CD4-positive, alpha-beta T cell (primary cell): ENCODE data around the gene ATP2B1. TPM values are rescaled to one million over a fixed set of nuclear protein-coding genes. Genes with fewer than 3 reads are reported as not detected.

Source experiments
- ATAC-seq: fragments of 200-7000 bp; cut with Tn5 transposase; one replicate; pipeline ENCODE4 v1.10.0; 2022; ENCODE audit warnings: mild to moderate bottlenecking; ENCODE audit not compliant: poor library complexity
- CTCF ChIA-PET: fragments of 350-600 bp; sonication (Branson Sonifier 250); formaldehyde crosslinking; loops from one replicate; lab custom pipeline; 2021; ENCODE audit warnings: antibody characterized with exemption, inconsistent platforms; lab: Charles Lee
- POLR2A ChIA-PET: fragments of 350-600 bp; sonication (Branson Sonifier 250); formaldehyde crosslinking; loops from one replicate; lab custom pipeline; 2021; ENCODE audit warnings: antibody characterized with exemption, inconsistent platforms; lab: Charles Lee
- DNase-seq, 14 experiments: peaks; one replicate each; pipeline ENCODE4 v3.0.0-alpha.2; 2013 to 2020; ENCODE audit warnings: mixed read lengths in 2 of 14
- H3K27ac ChIP-seq, 2 donors: one replicate each; pipeline versions ENCODE4 v1.5.1 to v1.7.0; 2013; ENCODE audit warnings: low read length in 2 of 2, low read depth in 1 of 2, mild to moderate bottlenecking in 1 of 2
- H3K27me3 ChIP-seq, 2 experiments: 1 replicate in 1 of 2; 2 replicates in 1 of 2; pipeline versions ENCODE4 v1.6.1 to v1.7.0; 2013; ENCODE audit warnings: low read length in 2 of 2, control low read depth in 1 of 2, mild to moderate bottlenecking in 1 of 2, moderate library complexity in 1 of 2; ENCODE audit not compliant: insufficient read depth in 2 of 2, control insufficient read depth in 1 of 2
- H3K36me3 ChIP-seq: one replicate; pipeline ENCODE4 v1.6.1; 2013; ENCODE audit warnings: low read length, control low read depth; ENCODE audit not compliant: insufficient read depth
- H3K4me1 ChIP-seq: one replicate; pipeline ENCODE4 v1.6.1; 2013; ENCODE audit warnings: low read length, control low read depth; ENCODE audit not compliant: insufficient read depth
- H3K4me3 ChIP-seq: one replicate; pipeline ENCODE4 v1.5.1; 2013; ENCODE audit warnings: mild to moderate bottlenecking, low read length, moderate library complexity
- H3K9me3 ChIP-seq, 2 experiments: 1 replicate in 1 of 2; 2 replicates in 1 of 2; pipeline versions ENCODE4 v1.6.1 to v1.7.0; 2013; ENCODE audit warnings: low read length in 2 of 2, mild to moderate bottlenecking in 2 of 2, control low read depth in 1 of 2, moderate library complexity in 1 of 2; ENCODE audit not compliant: control insufficient read depth in 1 of 2, insufficient read depth in 1 of 2
- H3K27ac Mint-ChIP-seq: one replicate; pipeline ENCODE4 v1.8.0; 2020; ENCODE audit warnings: mixed read lengths
- H3K27me3 Mint-ChIP-seq: one replicate; pipeline ENCODE4 v1.8.0; 2021; ENCODE audit warnings: mixed read lengths
- H3K36me3 Mint-ChIP-seq: one replicate; pipeline ENCODE4 v1.8.0; 2021; ENCODE audit warnings: low read depth, mixed read lengths
- H3K4me1 Mint-ChIP-seq: one replicate; pipeline ENCODE4 v1.8.0; 2021; ENCODE audit warnings: low read depth, mixed read lengths
- H3K4me3 Mint-ChIP-seq: one replicate; pipeline ENCODE4 v1.8.0; 2020; ENCODE audit warnings: mild to moderate bottlenecking, mixed read lengths
- H3K9me3 Mint-ChIP-seq: one replicate; pipeline ENCODE4 v1.8.0; 2020; ENCODE audit warnings: mixed read lengths
- CTCF ChIP-seq: fragments of 200-600 bp; IDR thresholded peaks from one replicate; pipeline ENCODE4 v1.8.0; 2022; ENCODE audit warnings: antibody characterized with exemption, mild to moderate bottlenecking
- intact Hi-C, 2 experiments: fragments of 100-400 bp; cut with DNase I in 1 of 2; cut with micrococcal nuclease in 1 of 2; formaldehyde crosslinking; loops; one replicate each; pipeline versions ENCODE4 v1.15.1 to v1.9.0; 2023 to 2025; cut with DNase I, micrococcal nuclease
- total RNA-seq, 174 experiments: library from RNA in 2 of 174; stranded (reverse) in 2 of 174; gene quantifications; one replicate each; pipeline ENCODE4 v1.2.3 and lab custom pipeline; 2021 to 2026

ATP2B1 gene
- total RNA-seq, 2 experiments from 2014 or later, result 98.2 to 100 TPM

DNA sequence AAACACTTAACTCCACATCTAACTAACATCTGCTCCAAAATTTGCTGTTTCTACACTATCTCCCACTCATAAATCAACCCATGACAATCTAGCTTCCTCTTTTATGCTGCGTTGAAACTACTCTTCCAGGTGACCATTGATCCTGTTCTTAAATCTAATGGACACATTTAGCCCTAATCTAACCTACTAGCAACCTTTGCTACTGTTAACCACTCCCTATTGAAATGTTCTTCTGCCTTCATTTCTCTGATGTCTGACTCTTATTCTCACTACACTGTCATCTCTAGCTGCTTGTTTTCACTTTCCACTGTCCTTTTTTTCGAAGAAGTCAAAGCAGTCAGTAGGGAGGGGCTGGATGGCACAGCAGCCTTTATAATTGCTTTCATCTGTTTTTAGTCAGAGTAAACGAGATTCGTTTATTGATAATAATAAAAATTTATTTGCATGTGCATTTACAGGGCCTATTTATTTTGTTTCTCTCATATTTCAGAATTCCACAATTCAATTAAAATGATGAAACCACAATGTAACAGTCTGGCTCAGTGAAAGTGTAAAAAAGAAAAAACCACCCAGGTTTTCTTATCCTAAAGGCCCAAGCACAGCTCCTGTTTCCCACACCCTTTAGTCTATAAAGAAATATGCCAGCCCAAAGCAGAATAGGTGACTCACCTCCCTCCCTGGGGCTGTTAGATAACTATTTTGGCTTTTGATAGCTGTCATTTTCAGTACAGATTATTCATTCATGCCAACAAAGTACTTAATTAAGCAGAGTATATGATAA, 44.9 kb downstream of the ATP2B1 start:
- ATAC-seq (peak; percentile 60), DNase-seq (peak in 4 of 14 experiments; percentile 14 to 39 (median 25))
- Mint-ChIP-seq H3K4me1 (peaks cover 79% of the 10 kb centered on the region), H3K27ac (peak overlapping the region; percentile 8), H3K9me3 (no peaks in the 10 kb centered on the region), H3K4me3 (peak overlapping the region; percentile 21), H3K27me3 (no peaks in the 10 kb centered on the region), H3K36me3 (peaks cover 6% of the 10 kb centered on the region)
- Histone ChIP-seq H3K27ac (no peak overlapping the region), H3K4me3 (no peak overlapping the region), H3K4me1 (peaks cover 9% of the 10 kb centered on the region), H3K9me3 (no peaks in the 10 kb centered on the region), H3K36me3 (peaks cover 5% of the 10 kb centered on the region), H3K27me3 (no peaks in the 10 kb centered on the region)
- CTCF ChIA-PET, result interaction anchor here (0.7 to 1.2 kb wide), 3 partner anchors 35 to 285 kb away, joined by 3 to 4 read pairs (median 3); no protein-coding TSS in a partner anchor
- no peak for TF ChIP-seq CTCF
- POLR2A ChIA-PET, result interaction anchor here (0.6 to 2.1 kb wide), 3 partner anchors 43 to 273 kb away, joined by 3 to 18 read pairs (median 5); partner anchors contain the start of gene ATP2B1
- intact Hi-C loops, result loop anchor here in 1 of 2 experiments (5.0 kb wide), 1 partner anchor 44 kb away; the partner anchor contains the start of gene ATP2B1

DNA sequence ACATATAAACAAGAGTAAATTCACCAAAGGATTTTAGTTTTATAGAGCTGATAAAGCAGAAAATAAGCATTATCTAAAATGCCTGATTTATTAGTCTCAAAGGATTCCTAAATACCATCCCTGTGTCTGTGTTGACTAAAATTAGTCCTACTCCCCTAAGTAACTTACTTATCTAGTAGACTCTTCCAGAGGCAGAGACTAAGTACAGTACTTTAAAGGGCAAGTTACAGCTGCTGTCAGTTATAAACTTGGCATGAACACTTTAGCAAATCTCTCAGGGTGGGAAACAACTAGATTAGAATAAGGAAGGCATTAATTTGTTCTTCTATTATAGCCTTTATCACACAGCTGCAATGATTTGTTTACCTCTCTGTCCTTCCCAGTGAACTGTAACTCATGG, 46.0 kb downstream of the ATP2B1 start:
- Histone ChIP-seq H3K27me3 (no peaks in the 10 kb centered on the region), H3K27ac (no peak overlapping the region), H3K9me3 (no peaks in the 10 kb centered on the region), H3K36me3 (peaks cover 2% of the 10 kb centered on the region), H3K4me3 (no peak overlapping the region), H3K4me1 (peaks cover 9% of the 10 kb centered on the region)
- H3K4me1 Mint-ChIP-seq, result peaks cover 79% of the 10 kb centered on the region
- H3K27me3 Mint-ChIP-seq, result no peaks in the 10 kb centered on the region
- H3K4me3 Mint-ChIP-seq, result no peak overlapping the region
- POLR2A ChIA-PET, result interaction anchor here (2.1 kb wide), 1 partner anchor 46 kb away, joined by 18 read pairs; the partner anchor contains the start of gene ATP2B1
- intact Hi-C loops, result loop anchor here in 1 of 2 experiments (5.0 kb wide), 1 partner anchor 45 kb away; the partner anchor contains the start of gene ATP2B1
- no peaks in the 10 kb centered on the region for H3K9me3 Mint-ChIP-seq
- CTCF ChIA-PET, result interaction anchor here (0.8 to 1.7 kb wide), 3 partner anchors 19 to 424 kb away, joined by 3 read pairs; no protein-coding TSS in a partner anchor
- DNase-seq (no peak), ATAC-seq (no peak)
- no peak overlapping the region for H3K27ac Mint-ChIP-seq
- peaks cover 6% of the 10 kb centered on the region for H3K36me3 Mint-ChIP-seq
- TF ChIP-seq CTCF, result no peak

GRCh38 chr12:89661706-89662330, 46.8 kb downstream of the ATP2B1 start:
- DNase-seq (peak in 3 of 14 experiments; percentile 24 to 40 (median 29)), ATAC-seq (peak; percentile 60)
- intact Hi-C loops, result loop anchor here in 1 of 2 experiments (5.0 kb wide), 1 partner anchor 45 kb away; the partner anchor contains the start of gene ATP2B1
- peaks cover 2% of the 10 kb centered on the region for H3K36me3 ChIP-seq
- Mint-ChIP-seq H3K4me3 (peak overlapping the region; percentile 38), H3K27ac (peak overlapping the region; percentile 10), H3K9me3 (no peaks in the 10 kb centered on the region), H3K27me3 (no peaks in the 10 kb centered on the region), H3K4me1 (peaks cover 79% of the 10 kb centered on the region), H3K36me3 (peaks cover 9% of the 10 kb centered on the region)
- ChIA-PET CTCF (interaction anchor here (1.6 to 1.7 kb wide), 2 partner anchors 8 to 424 kb away, joined by 3 to 4 read pairs; no protein-coding TSS in a partner anchor), POLR2A (interaction anchor here (0.9 to 4.6 kb wide), 4 partner anchors 17 to 415 kb away, joined by 3 to 22 read pairs (median 3); partner anchors contain the start of gene ATP2B1)
- no peak for TF ChIP-seq CTCF
- H3K4me1 ChIP-seq, result peaks cover 9% of the 10 kb centered on the region
- H3K27ac ChIP-seq, result no peak overlapping the region
- no peaks in the 10 kb centered on the region for H3K9me3 ChIP-seq
- no peaks in the 10 kb centered on the region for H3K27me3 ChIP-seq
- H3K4me3 ChIP-seq, result no peak overlapping the region
